Vagina (tissue), 2 donors: Measurements from ENCODE around the gene STK24. TPM values are rescaled to one million over a fixed set of nuclear protein-coding genes. Genes with fewer than 3 reads are reported as not detected.

Experiments used
- DNase-seq, 2 donors: peaks; one replicate each; pipeline ENCODE4 v3.0.0-alpha.2; 2017; ENCODE audit errors: extremely low spot score in 2 of 2
- H3K27ac ChIP-seq: fragments of 200-600 bp; sonication (generic); one replicate; pipeline ENCODE4 v1.5.1; 2019
- H3K27me3 ChIP-seq: fragments of 200-600 bp; sonication (generic); one replicate; pipeline ENCODE4 v1.5.1; 2019
- H3K36me3 ChIP-seq, 2 donors: fragments of 200-600 bp; sonication (generic); one replicate each; pipeline ENCODE4 v1.5.1; 2017 to 2019
- H3K4me1 ChIP-seq: fragments of 200-600 bp; sonication (generic); one replicate; pipeline ENCODE4 v1.5.1; 2019
- H3K4me3 ChIP-seq, 2 donors: fragments of 200-600 bp; sonication (generic); 1 replicate in 1 of 2; 2 replicates in 1 of 2; pipeline ENCODE4 v1.5.1; 2016 to 2019
- H3K9me3 ChIP-seq: fragments of 200-600 bp; sonication (generic); one replicate; pipeline ENCODE4 v1.5.1; 2019
- POLR2A ChIP-seq, 2 donors: fragments of 450-650 bp; IDR thresholded peaks; one replicate each; pipeline ENCODE4 v1.6.1; 2017; ENCODE audit warnings: antibody characterized with exemption in 2 of 2, mild to moderate bottlenecking in 2 of 2, moderate library complexity in 2 of 2
- POLR2AphosphoS5 ChIP-seq, 2 donors: sonication (generic); formaldehyde crosslinking; IDR thresholded peaks; one replicate each; pipeline ENCODE4 v1.9.0; 2017; ENCODE audit warnings: antibody characterized with exemption in 2 of 2, mild to moderate bottlenecking in 2 of 2, low read depth in 1 of 2; ENCODE audit not compliant: insufficient read depth in 1 of 2
- intact Hi-C: fragments of 100-400 bp; cut with DNase I; formaldehyde crosslinking; loops from one replicate; pipeline ENCODE4 v1.15.1; 2023
- total RNA-seq: library from RNA; depleted of rRNA; stranded (reverse); fragments of >200 nt; gene quantifications from one replicate; pipeline ENCODE4 v1.2.3, GENCODE V29; 2016
- TF ChIP-seq, protein P1 (sequence below), 3 experiments: fragments of 450-650 bp in 2 of 3; fragments of 200-600 bp in 1 of 3; sonication (generic) in 1 of 3; IDR thresholded peaks; one replicate each; pipeline ENCODE4 v1.5.1; 2017 to 2019; ENCODE audit warnings: antibody characterized with exemption in 3 of 3, mild to moderate bottlenecking in 2 of 3, moderate library complexity in 2 of 3

STK24 gene
- total RNA-seq, 1 donor from 2014 or later: 82.5 TPM

DNA sequence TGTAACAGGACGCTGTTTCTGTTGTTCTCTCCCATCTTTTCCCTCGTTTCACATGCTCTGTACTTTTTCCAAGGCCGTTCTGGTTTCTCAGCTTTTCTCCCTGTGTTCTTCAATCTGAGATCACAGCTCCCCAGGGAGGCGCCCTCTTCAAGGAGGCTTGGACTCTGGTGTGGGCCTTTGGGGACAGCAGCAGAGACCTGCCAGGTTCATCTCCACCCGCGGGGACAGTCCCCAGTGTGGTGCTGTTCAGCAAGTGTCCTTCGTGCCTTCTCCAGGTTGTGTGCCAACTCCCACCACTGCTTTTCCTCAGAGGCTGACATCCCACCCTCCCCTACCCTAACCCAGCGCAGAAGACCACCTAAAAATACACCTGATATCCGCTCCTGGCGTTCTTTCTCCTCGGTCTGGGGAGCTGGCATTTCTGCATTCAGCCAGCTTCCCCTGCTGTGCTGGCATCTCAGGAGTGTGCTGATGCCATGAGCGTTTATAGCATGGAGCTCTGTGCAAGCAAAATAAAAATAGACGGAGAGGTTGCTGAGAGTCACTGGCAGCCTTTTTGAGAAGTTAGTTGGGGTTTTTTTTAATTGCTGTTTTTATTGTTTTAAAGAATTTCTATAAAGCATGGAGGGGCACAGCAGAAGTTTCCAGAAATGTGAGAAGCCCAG is 149.4 kb downstream of the STK24 start:
- no peak for DNase-seq
- Histone ChIP-seq H3K36me3 (peaks cover 0 to 3% of the 10 kb centered on the region in 2 donors), H3K27me3 (no peaks in the 10 kb centered on the region), H3K9me3 (no peaks in the 10 kb centered on the region), H3K4me1 (no peaks in the 10 kb centered on the region), H3K27ac (no peak overlapping the region), H3K4me3 (no peak overlapping the region)
- intact Hi-C loops: no loop called here
- TF ChIP-seq, protein P1, sequence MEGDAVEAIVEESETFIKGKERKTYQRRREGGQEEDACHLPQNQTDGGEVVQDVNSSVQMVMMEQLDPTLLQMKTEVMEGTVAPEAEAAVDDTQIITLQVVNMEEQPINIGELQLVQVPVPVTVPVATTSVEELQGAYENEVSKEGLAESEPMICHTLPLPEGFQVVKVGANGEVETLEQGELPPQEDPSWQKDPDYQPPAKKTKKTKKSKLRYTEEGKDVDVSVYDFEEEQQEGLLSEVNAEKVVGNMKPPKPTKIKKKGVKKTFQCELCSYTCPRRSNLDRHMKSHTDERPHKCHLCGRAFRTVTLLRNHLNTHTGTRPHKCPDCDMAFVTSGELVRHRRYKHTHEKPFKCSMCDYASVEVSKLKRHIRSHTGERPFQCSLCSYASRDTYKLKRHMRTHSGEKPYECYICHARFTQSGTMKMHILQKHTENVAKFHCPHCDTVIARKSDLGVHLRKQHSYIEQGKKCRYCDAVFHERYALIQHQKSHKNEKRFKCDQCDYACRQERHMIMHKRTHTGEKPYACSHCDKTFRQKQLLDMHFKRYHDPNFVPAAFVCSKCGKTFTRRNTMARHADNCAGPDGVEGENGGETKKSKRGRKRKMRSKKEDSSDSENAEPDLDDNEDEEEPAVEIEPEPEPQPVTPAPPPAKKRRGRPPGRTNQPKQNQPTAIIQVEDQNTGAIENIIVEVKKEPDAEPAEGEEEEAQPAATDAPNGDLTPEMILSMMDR (IDR thresholded peaks at IDR 0.05): no peak
- TF ChIP-seq POLR2A (IDR thresholded peaks at IDR 0.05) (no peak), POLR2AphosphoS5 (IDR thresholded peaks at IDR 0.05; ENCODE audit: insufficient read depth in 1 of 2, low read depth in 1 of 2) (no peak)

- Histone ChIP-seq H3K4me1 (no peaks in the 10 kb centered on the region), H3K36me3 (peaks cover 0 to 3% of the 10 kb centered on the region in 2 donors), H3K27me3 (no peaks in the 10 kb centered on the region), H3K9me3 (no peaks in the 10 kb centered on the region), H3K4me3 (no peak overlapping the region), H3K27ac (no peak overlapping the region)
- intact Hi-C loops: no loop called here
- TF ChIP-seq, protein P1 (IDR thresholded peaks at IDR 0.05): no peak
- TF ChIP-seq POLR2A (IDR thresholded peaks at IDR 0.05): no peak
- TF ChIP-seq POLR2AphosphoS5 (IDR thresholded peaks at IDR 0.05; ENCODE audit: insufficient read depth in 1 of 2, low read depth in 1 of 2): no peak
- DNase-seq: no peak
Observed at GRCh38 chr13:98423417-98423816, 153.5 kb downstream of the STK24 start.

DNA sequence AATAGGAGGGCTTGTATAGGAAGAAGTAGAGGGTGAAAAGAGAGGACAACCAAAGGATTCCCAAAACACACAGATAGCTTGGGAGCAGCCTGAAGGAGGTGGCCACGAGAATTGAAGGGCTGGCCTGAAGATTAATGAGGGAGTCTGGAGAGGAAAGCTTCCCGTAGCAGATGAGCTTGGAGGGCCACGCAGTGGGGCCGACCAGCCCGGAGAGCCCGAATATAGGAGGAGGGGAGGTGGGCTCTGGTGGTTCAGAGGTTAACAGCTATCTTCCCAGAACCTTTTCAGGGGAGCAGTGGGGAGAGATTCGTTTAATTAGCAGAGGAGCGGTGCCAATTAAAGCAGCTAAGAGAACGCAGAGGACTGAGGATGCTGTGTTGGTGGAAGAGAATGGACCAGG is 154.9 kb downstream of the STK24 start:
- no peaks in the 10 kb centered on the region for H3K27me3 ChIP-seq
- no peaks in the 10 kb centered on the region for H3K4me1 ChIP-seq
- H3K27ac ChIP-seq: no peak overlapping the region
- H3K4me3 ChIP-seq: no peak overlapping the region
- intact Hi-C loops: no loop called here
- no peaks in the 10 kb centered on the region for H3K9me3 ChIP-seq
- DNase-seq: no peak
- TF ChIP-seq POLR2A (IDR thresholded peaks at IDR 0.05) (no peak), POLR2AphosphoS5 (IDR thresholded peaks at IDR 0.05; ENCODE audit: insufficient read depth in 1 of 2, low read depth in 1 of 2) (no peak)
- H3K36me3 ChIP-seq: peaks cover 0 to 3% of the 10 kb centered on the region in 2 donors

DNA sequence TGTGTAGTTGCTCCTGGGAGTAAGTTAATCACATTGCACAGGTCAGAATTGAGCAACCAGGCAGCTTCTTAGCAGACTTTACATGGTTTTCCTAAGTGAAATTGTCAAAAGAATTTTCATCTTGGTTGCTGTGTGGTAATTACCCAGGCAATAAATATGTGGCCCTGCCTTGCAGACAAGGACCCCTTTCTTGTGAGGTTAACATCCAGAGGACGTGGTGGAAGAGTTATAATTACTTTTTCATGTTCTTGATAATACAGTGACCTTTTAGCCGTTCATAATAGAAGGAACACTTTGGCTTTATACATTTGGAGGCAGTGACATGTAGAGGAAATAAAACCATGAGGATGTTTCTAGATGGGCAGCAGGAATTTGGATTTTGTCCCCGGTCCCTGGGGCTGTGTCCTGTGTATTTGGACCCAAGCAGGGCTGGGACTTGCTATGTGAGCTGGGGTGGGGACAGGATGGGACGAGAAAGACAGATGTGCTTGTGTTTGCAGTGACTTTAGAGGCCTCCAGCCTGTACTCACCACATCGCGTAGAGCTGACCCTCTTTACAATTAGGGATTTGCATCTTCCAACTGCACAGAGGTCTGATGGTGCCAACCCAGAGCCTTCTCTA is 156.2 kb downstream of the STK24 start:
- H3K4me3 ChIP-seq: no peak overlapping the region
- no peaks in the 10 kb centered on the region for H3K36me3 ChIP-seq
- TF ChIP-seq POLR2A (IDR thresholded peaks at IDR 0.05) (no peak), POLR2AphosphoS5 (IDR thresholded peaks at IDR 0.05; ENCODE audit: insufficient read depth in 1 of 2, low read depth in 1 of 2) (no peak)
- TF ChIP-seq, protein P1 (IDR thresholded peaks at IDR 0.05): no peak
- H3K9me3 ChIP-seq: no peaks in the 10 kb centered on the region
- intact Hi-C loops: no loop called here
- DNase-seq: no peak
- H3K27me3 ChIP-seq: no peaks in the 10 kb centered on the region
- no peak overlapping the region for H3K27ac ChIP-seq
- H3K4me1 ChIP-seq: no peaks in the 10 kb centered on the region

GRCh38 chr13:98419786-98420553 is 156.9 kb downstream of the STK24 start:
- H3K27ac ChIP-seq: no peak overlapping the region
- H3K4me3 ChIP-seq: no peak overlapping the region
- H3K36me3 ChIP-seq: no peaks in the 10 kb centered on the region
- intact Hi-C loops: no loop called here
- no peaks in the 10 kb centered on the region for H3K4me1 ChIP-seq
- H3K27me3 ChIP-seq: no peaks in the 10 kb centered on the region
- no peak for DNase-seq
- TF ChIP-seq, protein P1 (IDR thresholded peaks at IDR 0.05): no peak
- no peak for TF ChIP-seq POLR2AphosphoS5 (IDR thresholded peaks at IDR 0.05; ENCODE audit: insufficient read depth in 1 of 2, low read depth in 1 of 2)
- TF ChIP-seq POLR2A (IDR thresholded peaks at IDR 0.05): no peak
- no peaks in the 10 kb centered on the region for H3K9me3 ChIP-seq
